H9 (cell line): ENCODE results near the gene MYO7B. TPM values are rescaled to one million over a fixed set of nuclear protein-coding genes. Genes with fewer than 3 reads are reported as not detected.

Experiments
- DNase-seq: peaks from one replicate; pipeline ENCODE4 v3.0.0-alpha.2; 2017
- H2AFZ ChIP-seq: one replicate; pipeline ENCODE4 v1.6.1; 2013; ENCODE audit warnings: mild to moderate bottlenecking, low read length, control low read depth, moderate library complexity
- H2AK5ac ChIP-seq: 2 replicates; pipeline ENCODE4 v1.6.1; 2013; ENCODE audit warnings: low read length, control low read depth, mixed read lengths; ENCODE audit not compliant: insufficient read length
- H2BK120ac ChIP-seq: one replicate; pipeline ENCODE4 v1.6.1; 2013; ENCODE audit warnings: low read depth, mild to moderate bottlenecking, low read length, control low read depth, inconsistent platforms; ENCODE audit not compliant: poor library complexity, severe bottlenecking
- H2BK12ac ChIP-seq: 2 replicates; pipeline ENCODE4 v1.6.1; 2013; ENCODE audit warnings: low read length, control low read depth, mixed read lengths, low read depth; ENCODE audit not compliant: insufficient read length
- H2BK15ac ChIP-seq: 2 replicates; pipeline ENCODE4 v1.6.1; 2013; ENCODE audit warnings: low read depth, low read length, control low read depth
- H2BK20ac ChIP-seq: one replicate; pipeline ENCODE4 v1.6.1; 2013; ENCODE audit warnings: low read depth, mild to moderate bottlenecking, low read length, control low read depth, inconsistent platforms; ENCODE audit not compliant: poor library complexity, severe bottlenecking
- H2BK5ac ChIP-seq: 2 replicates; pipeline ENCODE4 v1.6.1; 2013; ENCODE audit warnings: low read length, control low read depth, mixed read lengths; ENCODE audit not compliant: insufficient read length
- H3K14ac ChIP-seq: 2 replicates; pipeline ENCODE4 v1.6.1; 2013; ENCODE audit warnings: low read length, control low read depth; ENCODE audit not compliant: insufficient read depth
- H3K18ac ChIP-seq: 2 replicates; pipeline ENCODE4 v1.6.1; 2013; ENCODE audit warnings: low read depth, mild to moderate bottlenecking, mixed read lengths, low read length, control low read depth; ENCODE audit not compliant: insufficient read length
- H3K23ac ChIP-seq: 2 replicates; pipeline ENCODE4 v1.6.1; 2013; ENCODE audit warnings: low read length, control low read depth, mixed read lengths, low read depth; ENCODE audit not compliant: insufficient read length
- H3K23me2 ChIP-seq: 2 replicates; pipeline ENCODE4 v1.6.1; 2013; ENCODE audit warnings: low read depth, mild to moderate bottlenecking, mixed read lengths, low read length, control low read depth; ENCODE audit not compliant: insufficient read length, poor library complexity, severe bottlenecking
- H3K27ac ChIP-seq: 2 replicates; pipeline ENCODE4 v1.5.1; 2013; ENCODE audit warnings: low read length, control low read depth, mixed read lengths, low read depth; ENCODE audit not compliant: insufficient read length
- H3K27me3 ChIP-seq: 2 replicates; pipeline ENCODE4 v1.6.1; 2013; ENCODE audit warnings: low read length, control low read depth, inconsistent platforms; ENCODE audit not compliant: insufficient read depth
- H3K4ac ChIP-seq: 2 replicates; pipeline ENCODE4 v1.6.1; 2013; ENCODE audit warnings: low read depth, mild to moderate bottlenecking, control low read depth, inconsistent platforms, low read length, moderate library complexity
- H3K4me1 ChIP-seq: 2 replicates; pipeline ENCODE4 v1.6.1; 2013; ENCODE audit warnings: low read length, control low read depth, inconsistent platforms; ENCODE audit not compliant: insufficient read depth
- H3K4me2 ChIP-seq: 2 replicates; pipeline ENCODE4 v1.6.1; 2013; ENCODE audit warnings: low read length, control low read depth, mixed read lengths; ENCODE audit not compliant: insufficient read length, insufficient read depth
- H3K56ac ChIP-seq: 2 replicates; pipeline ENCODE4 v1.6.1; 2013; ENCODE audit warnings: low read depth, mild to moderate bottlenecking, mixed read lengths, low read length, control low read depth; ENCODE audit not compliant: insufficient read length
- H3K79me1 ChIP-seq: 2 replicates; pipeline ENCODE4 v1.6.1; 2013; ENCODE audit warnings: low read depth, mild to moderate bottlenecking, moderate library complexity, low read length, control low read depth, inconsistent platforms; ENCODE audit not compliant: insufficient read depth, poor library complexity, severe bottlenecking
- H3K79me2 ChIP-seq: 2 replicates; pipeline ENCODE4 v1.6.1; 2013; ENCODE audit warnings: low read length, control low read depth, inconsistent platforms; ENCODE audit not compliant: insufficient read depth
- H3K9ac ChIP-seq: 2 replicates; pipeline ENCODE4 v1.6.1; 2013; ENCODE audit warnings: low read length, control low read depth, mixed read lengths; ENCODE audit not compliant: insufficient read length; ENCODE audit errors: extremely low read depth
- H3K9me3 ChIP-seq: one replicate; pipeline ENCODE4 v1.6.1; 2013; ENCODE audit warnings: low read depth, low read length, inconsistent platforms; ENCODE audit not compliant: control insufficient read depth
- H3T11ph ChIP-seq: one replicate; pipeline ENCODE4 v1.6.1; 2013; ENCODE audit warnings: mild to moderate bottlenecking, low read length, control low read depth, inconsistent platforms
- H4K20me1 ChIP-seq: one replicate; pipeline ENCODE4 v1.6.1; 2013; ENCODE audit not compliant: control insufficient read depth, insufficient read length, insufficient read depth
- H4K5ac ChIP-seq: 2 replicates; pipeline ENCODE4 v1.6.1; 2013; ENCODE audit warnings: low read depth, mild to moderate bottlenecking, mixed read lengths, low read length, control low read depth; ENCODE audit not compliant: insufficient read length
- H4K8ac ChIP-seq: replicated peaks from 2 replicates; pipeline ENCODE4 v1.6.1; 2013; ENCODE audit warnings: low read length, control low read depth, mixed read lengths, low read depth; ENCODE audit not compliant: insufficient read length
- H4K91ac ChIP-seq: 2 replicates; pipeline ENCODE4 v1.6.1; 2013; ENCODE audit warnings: low read depth, mild to moderate bottlenecking, moderate library complexity, mixed read lengths, low read length, control low read depth; ENCODE audit not compliant: insufficient read length
- H3K27ac Mint-ChIP-seq, 3 experiments: 2 replicates in 2 of 3; 3 replicates in 1 of 3; pipeline ENCODE4 v1.8.0; 2020 to 2021; ENCODE audit warnings: mixed read lengths in 3 of 3, mild to moderate bottlenecking in 1 of 3, moderate library complexity in 1 of 3
- H3K27me3 Mint-ChIP-seq: 2 replicates; pipeline ENCODE4 v1.8.0; 2021; ENCODE audit warnings: low read depth, mild to moderate bottlenecking, moderate library complexity, mixed read lengths
- H3K36me3 Mint-ChIP-seq, 3 experiments: 2 replicates in 2 of 3; 3 replicates in 1 of 3; pipeline ENCODE4 v1.8.0; 2020 to 2021; ENCODE audit warnings: low read depth in 3 of 3, mixed read lengths in 3 of 3; ENCODE audit not compliant: insufficient read depth in 1 of 3
- H3K4me1 Mint-ChIP-seq, 2 experiments: 2 replicates each; pipeline ENCODE4 v1.8.0; 2020; ENCODE audit warnings: mixed read lengths in 2 of 2
- H3K4me3 Mint-ChIP-seq, 2 experiments: 2 replicates in 1 of 2; 3 replicates in 1 of 2; pipeline ENCODE4 v1.8.0; 2020 to 2021; ENCODE audit warnings: mild to moderate bottlenecking in 2 of 2, mixed read lengths in 2 of 2, moderate library complexity in 1 of 2
- H3K9me3 Mint-ChIP-seq, 2 experiments: 2 replicates in 1 of 2; 3 replicates in 1 of 2; pipeline ENCODE4 v1.8.0; 2020; ENCODE audit warnings: mild to moderate bottlenecking in 2 of 2, mixed read lengths in 2 of 2, moderate library complexity in 1 of 2
- CTCF ChIP-seq: fragments of 200-600 bp; sonication (generic); conservative IDR thresholded peaks from 3 replicates; pipeline ENCODE4 v1.8.0; 2021; ENCODE audit warnings: antibody characterized with exemption, mild to moderate bottlenecking
- WGBS: extraction: QIAGEN DNeasy Blood & Tissue Kit; methylation state at CpG from one replicate; pipeline ENCODE4 v1.1.7; 2013; ENCODE audit warnings: missing lambda C conversion rate, low lambda C conversion rate, mixed read lengths; ENCODE audit not compliant: insufficient read length; ENCODE audit errors: extremely low coverage; 5-methylcytosine and 5-hydroxymethylcytosine counted together
- total RNA-seq: library from RNA; stranded (reverse); gene quantifications from 2 replicates; pipeline ENCODE4 v1.2.1, GENCODE V29; 2021

The MYO7B gene
- total RNA-seq, 1 experiment from 2014 or later = not detected

DNA sequence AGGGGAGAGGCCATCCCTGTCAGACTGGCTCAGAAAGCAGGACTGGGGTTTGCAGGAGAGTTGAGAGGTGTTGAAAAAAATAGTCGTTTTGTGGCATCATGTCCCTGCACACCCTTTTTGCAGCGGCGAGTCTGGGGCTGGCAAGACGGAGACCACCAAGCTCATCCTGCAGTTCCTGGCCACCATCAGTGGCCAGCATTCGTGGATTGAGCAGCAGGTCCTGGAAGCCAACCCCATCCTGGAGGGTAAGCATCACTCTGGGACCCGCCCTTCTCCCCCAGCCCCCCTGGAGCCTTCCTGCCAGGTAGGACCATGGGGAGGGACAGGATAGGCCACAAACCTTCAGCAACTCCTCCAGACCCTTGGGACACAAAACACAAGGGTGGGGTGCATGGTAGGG lies 34.2 kb downstream of the MYO7B start:
- Histone ChIP-seq H4K91ac (no peak overlapping the region), H2BK12ac (no peak overlapping the region), H3K56ac (no peak overlapping the region), H3K9ac (no peak overlapping the region), H3K18ac (no peak overlapping the region), H3K4me1 (no peaks in the 10 kb centered on the region), H4K8ac (no peak overlapping the region), H3K79me1 (no peaks in the 10 kb centered on the region), H3K23ac (no peak overlapping the region), H3K9me3 (no peaks in the 10 kb centered on the region), H4K5ac (no peak overlapping the region), H2BK15ac (no peak overlapping the region), H2AK5ac (no peak overlapping the region), H3K4ac (no peak overlapping the region), H3K4me2 (no peak overlapping the region), H3K14ac (no peak overlapping the region), H2BK120ac (no peak overlapping the region), H3K79me2 (no peaks in the 10 kb centered on the region), H3K27me3 (no peaks in the 10 kb centered on the region), H3T11ph (no peak overlapping the region), H2AFZ (no peak overlapping the region), H4K20me1 (no peaks in the 10 kb centered on the region), H2BK20ac (no peak overlapping the region), H3K23me2 (no peaks in the 10 kb centered on the region), H3K27ac (no peak overlapping the region), H2BK5ac (no peak overlapping the region)
- Mint-ChIP-seq H3K4me3 (no peak overlapping the region), H3K4me1 (peaks cover 15% of the 10 kb centered on the region in 2 experiments), H3K27ac (no peak overlapping the region), H3K27me3 (no peaks in the 10 kb centered on the region; the same call in 1 of the 2 replicates), H3K36me3 (no peaks in the 10 kb centered on the region), H3K9me3 (no peaks in the 10 kb centered on the region)
- TF ChIP-seq CTCF = no peak
- no CpG with 5 or more reads among the region's 6 CpGs for WGBS
- no peak for DNase-seq
